ENCODE measurements around the gene PLEKHG7. TPM values are rescaled to one million over a fixed set of nuclear protein-coding genes. Genes with fewer than 3 reads are reported as not detected.
A peak's percentile ranks its signal among the peaks of the same experiment; 100 is the strongest.

The PLEKHG7 gene
- total RNA-seq, 1 donor from 2014 or later: not detected

GRCh38 chr12:92707926-92708325, 5.1 kb downstream of the PLEKHG7 start:
- no peak for DNase-seq

DNA sequence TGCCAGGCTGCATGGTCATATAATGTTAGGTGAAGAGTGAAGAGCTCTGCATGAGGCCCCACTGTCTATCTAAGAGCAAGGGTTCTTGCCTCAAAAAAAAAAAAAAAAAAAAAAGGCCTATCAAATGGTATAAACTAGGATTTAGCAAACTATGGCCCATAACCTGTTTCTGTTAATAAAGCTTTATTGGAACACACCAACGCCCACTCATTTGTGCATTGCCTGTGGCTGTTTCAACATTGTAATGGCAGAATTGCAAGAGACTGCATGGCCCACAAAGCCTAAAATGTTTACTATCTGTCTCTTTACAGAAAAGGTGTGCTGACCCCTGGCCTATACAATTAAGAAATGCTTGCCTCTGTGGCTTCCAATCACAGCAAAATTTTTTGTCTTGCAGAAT, 12.8 kb downstream of the PLEKHG7 start:
- DNase-seq: no peak

- no peak for DNase-seq
These were observed 14.4 kb downstream of the PLEKHG7 start for GRCh38 chr12:92717202-92717601.

- no peak for DNase-seq
These were observed 15.7 kb downstream of the PLEKHG7 start for GRCh38 chr12:92718483-92718990.

DNA sequence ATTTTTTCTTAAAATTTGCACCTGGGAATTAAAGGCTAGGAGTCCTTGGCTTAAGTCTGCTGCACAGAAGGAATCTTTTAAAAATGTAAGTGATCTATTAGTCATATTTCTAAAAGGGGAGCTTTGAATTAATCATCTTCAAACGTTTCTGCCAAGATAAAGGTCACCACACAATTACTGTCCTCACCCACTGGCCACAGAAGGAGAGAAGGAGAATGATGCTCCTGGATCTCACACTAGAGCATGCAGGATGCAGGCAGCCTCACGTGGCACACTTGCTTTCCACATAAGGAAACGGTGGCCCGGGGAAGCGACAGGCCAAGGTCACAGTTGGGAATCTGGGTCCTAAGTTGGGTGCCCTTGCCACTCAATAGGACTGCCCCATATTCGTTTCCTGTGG, 16.9 kb downstream of the PLEKHG7 start:
- DNase-seq: no peak

DNA sequence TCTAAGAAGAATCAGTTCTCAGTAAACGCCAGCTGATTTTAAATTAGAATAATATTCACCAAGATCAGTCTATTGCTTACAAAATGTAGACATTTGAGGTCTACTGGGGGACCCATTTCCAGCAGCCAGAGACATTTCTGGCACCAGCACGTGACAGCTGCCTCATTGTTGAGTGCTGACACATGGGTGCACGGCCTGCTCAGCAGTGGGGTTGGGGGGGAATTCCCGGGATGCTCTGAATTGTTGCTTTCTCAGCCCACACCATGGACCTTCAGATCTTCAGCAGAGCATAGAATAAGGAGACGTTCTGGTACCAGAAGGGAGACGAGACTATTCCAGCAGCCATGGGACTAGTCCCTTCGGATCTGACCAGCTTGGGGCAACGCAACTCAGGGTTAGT, 18.3 kb downstream of the PLEKHG7 start:
- DNase-seq: no peak

DNA sequence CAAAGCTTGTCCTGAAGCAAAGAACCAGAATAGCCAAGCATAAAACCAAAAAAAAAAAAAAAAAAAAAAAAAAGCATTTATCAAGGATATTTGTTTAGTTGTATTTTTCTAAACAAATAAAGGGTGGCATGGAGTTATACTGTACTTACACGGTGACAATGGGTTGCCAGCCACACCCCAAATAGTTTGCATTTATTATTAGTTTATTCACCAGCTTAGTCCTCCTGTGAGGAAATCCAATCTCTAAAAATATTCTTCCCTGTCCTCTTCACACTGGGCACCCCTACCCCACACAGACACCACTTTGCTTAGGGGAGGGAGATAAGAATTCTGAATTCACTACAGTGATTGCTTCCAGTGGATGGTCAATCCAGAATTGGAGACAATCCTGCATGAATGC, 18.9 kb downstream of the PLEKHG7 start:
- no peak for DNase-seq

DNA sequence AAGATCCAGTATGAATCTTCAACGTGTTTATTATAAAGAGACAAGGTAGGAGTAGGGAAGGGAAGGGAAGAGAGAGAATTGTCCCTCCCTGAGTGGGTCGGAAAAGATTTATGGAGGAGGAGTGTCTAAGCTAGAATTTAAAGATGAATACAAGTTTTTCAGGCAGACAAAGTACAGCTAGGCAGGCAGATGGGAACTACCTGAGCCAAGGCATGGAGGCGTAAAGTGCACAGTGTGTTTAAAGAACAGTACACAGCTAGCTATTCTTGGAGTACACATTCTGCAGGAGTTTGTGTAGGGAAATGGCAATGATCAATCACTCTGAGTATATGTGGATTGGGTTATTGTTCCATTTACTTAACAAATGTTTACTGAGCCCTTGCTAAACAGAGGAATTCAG, 20.1 kb downstream of the PLEKHG7 start:
- DNase-seq: peak; percentile 23

GRCh38 chr12:92726850-92727249, 24.1 kb downstream of the PLEKHG7 start:
- DNase-seq: no peak

DNA sequence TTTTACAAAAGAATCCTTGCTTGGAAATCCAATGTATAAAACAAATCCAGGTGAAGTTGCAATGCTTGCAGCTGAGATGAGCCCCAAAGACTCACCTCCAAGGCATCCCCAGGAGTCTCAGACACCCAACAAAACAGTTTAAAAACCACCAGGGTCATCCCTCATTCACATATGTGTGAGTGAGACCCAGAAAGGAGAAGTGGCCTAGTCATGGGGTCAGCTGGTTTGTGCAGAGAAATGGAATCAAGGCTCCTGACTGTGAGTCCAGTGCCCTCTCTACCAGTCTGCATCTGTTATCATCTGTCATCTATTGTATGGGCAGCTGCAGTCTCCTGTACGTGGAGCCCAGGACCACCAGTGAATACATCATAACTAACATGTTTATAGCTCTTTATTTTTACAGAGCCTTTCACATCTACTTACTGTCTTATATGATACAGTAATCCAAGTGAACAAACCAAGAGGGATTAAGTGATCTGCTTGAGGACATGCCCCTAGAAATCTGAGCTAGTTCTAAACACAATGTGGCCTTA, 27.1 kb downstream of the PLEKHG7 start:
- DNase-seq: no peak

- no peak for DNase-seq
These were observed 28.0 kb downstream of the PLEKHG7 start for GRCh38 chr12:92730758-92731157.

DNA sequence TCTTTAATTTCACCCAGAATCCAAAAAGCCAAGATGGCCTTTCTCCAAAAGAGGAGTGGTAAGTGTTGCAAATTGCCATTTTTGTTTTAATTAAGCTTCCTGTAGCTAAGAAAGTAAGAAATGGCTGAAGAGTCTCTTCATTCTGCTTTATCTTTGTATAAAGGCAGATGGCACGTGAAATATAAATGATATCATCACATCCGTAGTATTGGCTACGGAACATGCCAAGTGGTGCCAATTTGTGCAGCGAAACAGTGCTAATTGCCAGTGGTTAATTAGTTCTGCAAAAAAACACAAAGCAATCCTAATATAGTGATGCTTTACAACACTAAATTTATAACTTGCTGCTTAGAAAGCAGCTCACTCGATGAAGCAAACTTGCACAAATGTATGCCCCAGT, 29.4 kb downstream of the PLEKHG7 start:
- no peak for DNase-seq

DNA sequence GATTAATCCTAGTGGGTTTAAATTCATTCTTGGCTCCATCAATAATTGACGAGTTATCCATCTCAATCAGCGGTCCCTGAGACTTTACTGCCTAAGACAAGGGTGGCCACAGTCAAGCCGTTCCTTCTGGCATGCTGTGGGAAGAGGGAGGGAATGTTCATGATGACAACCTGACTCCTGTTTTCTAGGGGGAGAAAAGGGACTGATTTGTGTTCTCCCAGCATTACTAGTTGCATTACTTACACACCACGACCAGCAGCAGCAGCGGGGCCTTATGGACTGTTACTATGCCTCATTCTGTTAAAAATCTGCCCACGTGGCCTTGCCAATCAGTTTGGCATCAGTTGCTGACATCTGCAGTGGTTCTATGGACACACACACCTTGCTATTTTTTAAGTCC, 29.9 kb downstream of the PLEKHG7 start:
- no peak for DNase-seq

- no peak for DNase-seq
These were observed 30.4 kb downstream of the PLEKHG7 start for GRCh38 chr12:92733181-92733580.

- no peak for DNase-seq
These were observed 30.9 kb downstream of the PLEKHG7 start for GRCh38 chr12:92733661-92734060.

DNA sequence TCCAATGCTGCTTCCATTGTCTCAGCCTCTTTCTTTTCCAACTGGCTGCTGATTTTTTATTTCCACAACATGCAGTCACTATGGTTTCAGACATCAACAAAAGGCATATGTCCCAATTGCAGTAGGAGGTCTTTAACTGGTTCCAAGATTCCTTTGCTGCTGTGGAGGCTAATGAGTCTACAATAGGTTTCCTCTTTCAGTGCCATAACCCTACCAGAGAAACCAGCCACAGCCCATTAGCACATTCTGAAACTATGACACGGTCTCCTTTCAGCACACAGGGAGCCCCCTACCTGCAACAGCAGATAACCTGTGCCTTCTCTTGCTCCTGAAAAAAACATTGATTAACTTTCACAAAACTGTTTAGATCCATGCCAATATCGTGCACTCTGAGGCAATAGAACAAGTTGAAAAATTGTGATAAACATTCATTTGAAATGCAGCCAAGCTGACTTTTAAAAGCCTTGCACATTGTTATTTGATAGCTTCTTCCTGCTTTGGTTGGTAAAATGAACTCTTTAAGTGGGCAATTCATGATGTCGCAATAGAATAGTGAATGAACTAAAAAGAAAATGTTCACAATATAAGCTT, 32.4 kb downstream of the PLEKHG7 start:
- DNase-seq: no peak

GRCh38 chr12:92736605-92737004, 33.8 kb downstream of the PLEKHG7 start:
- DNase-seq: no peak

- DNase-seq: no peak
These were observed 35.4 kb downstream of the PLEKHG7 start for GRCh38 chr12:92737855-92738850.

DNA sequence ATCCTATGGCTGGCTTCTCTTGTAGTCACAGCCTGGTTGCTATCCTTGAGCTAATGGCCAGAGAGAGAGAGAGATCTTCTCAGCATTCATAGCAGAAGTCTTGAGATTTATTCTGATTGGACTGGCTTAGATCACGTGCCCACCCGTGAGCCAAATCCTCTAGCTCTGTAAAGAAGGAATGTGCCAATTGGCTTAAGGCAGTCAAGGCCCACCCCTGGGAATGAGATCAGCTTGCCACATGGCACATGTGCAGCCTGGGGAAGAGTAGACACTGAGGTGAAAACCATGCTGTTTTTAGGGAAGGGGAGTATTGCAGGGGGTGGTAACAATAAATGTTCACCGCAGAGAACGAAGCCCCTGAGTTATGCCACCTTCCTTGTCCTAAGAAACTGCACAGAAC, 36.3 kb downstream of the PLEKHG7 start:
- no peak for DNase-seq

- DNase-seq: no peak
These were observed 37.6 kb downstream of the PLEKHG7 start for GRCh38 chr12:92740411-92740810.

GRCh38 chr12:92743026-92743425, 40.2 kb downstream of the PLEKHG7 start:
- DNase-seq: no peak

GRCh38 chr12:92745856-92746550, 43.2 kb downstream of the PLEKHG7 start:
- peak; percentile 66 for DNase-seq

GRCh38 chr12:92747151-92747550, 44.4 kb downstream of the PLEKHG7 start:
- no peak for DNase-seq

Data from occipital lobe (tissue), 2 donors.